Liver (tissue), 9 donors: Measurements from ENCODE around the gene AKR1C1. TPM values are rescaled to one million over a fixed set of nuclear protein-coding genes. Genes with fewer than 3 reads are reported as not detected.
"Not testable (repeated sequence)": the region's sequence is repeated elsewhere in the genome, so short reads cannot be mapped to it uniquely, and the experiment has no call there.

ENCODE experiments used
- DNase-seq: peaks from one replicate; pipeline ENCODE4 v3.0.0-alpha.2; 2017; ENCODE audit warnings: low spot score
- H3K27ac ChIP-seq, 2 donors: one replicate each; pipeline ENCODE4 v1.7.0; 2013; ENCODE audit warnings: inconsistent platforms in 2 of 2, low read length in 2 of 2, control low read depth in 1 of 2, low read depth in 1 of 2, mild to moderate bottlenecking in 1 of 2
- H3K27me3 ChIP-seq, 4 donors: one replicate each; pipeline versions ENCODE4 v1.6.1 to v1.7.0; 2013; ENCODE audit warnings: low read length in 3 of 4, inconsistent platforms in 1 of 4, mild to moderate bottlenecking in 1 of 4, moderate library complexity in 1 of 4; ENCODE audit not compliant: control insufficient read depth in 4 of 4, insufficient read depth in 4 of 4
- H3K36me3 ChIP-seq, 4 donors: one replicate each; pipeline versions ENCODE4 v1.6.1 to v1.7.0; 2013; ENCODE audit warnings: low read length in 3 of 4, mild to moderate bottlenecking in 3 of 4, low read depth in 1 of 4, moderate library complexity in 1 of 4; ENCODE audit not compliant: control insufficient read depth in 4 of 4, insufficient read depth in 3 of 4
- H3K4me1 ChIP-seq, 4 donors: one replicate each; pipeline versions ENCODE4 v1.6.1 to v1.7.0; 2013; ENCODE audit warnings: low read length in 3 of 4, mild to moderate bottlenecking in 3 of 4, moderate library complexity in 1 of 4; ENCODE audit not compliant: control insufficient read depth in 4 of 4, insufficient read depth in 4 of 4
- H3K4me3 ChIP-seq, 3 donors: one replicate each; pipeline versions ENCODE4 v1.6.1 to v1.7.0; 2013; ENCODE audit warnings: low read length in 3 of 3, control low read depth in 1 of 3, low read depth in 1 of 3, mild to moderate bottlenecking in 1 of 3
- H3K9ac ChIP-seq, 2 donors: one replicate each; pipeline ENCODE4 v1.7.0; 2013; ENCODE audit warnings: low read length in 2 of 2, mild to moderate bottlenecking in 2 of 2, moderate library complexity in 2 of 2, control low read depth in 1 of 2, low read depth in 1 of 2
- H3K9me3 ChIP-seq, 4 donors: one replicate each; pipeline versions ENCODE4 v1.6.1 to v1.7.0; 2013; ENCODE audit warnings: low read length in 3 of 4; ENCODE audit not compliant: control insufficient read depth in 4 of 4
- FOXA1 ChIP-seq: IDR thresholded peaks from 2 replicates; pipeline ENCODE4 v1.6.1; 2016; ENCODE audit warnings: antibody characterized with exemption
- HNF4A ChIP-seq, 2 donors: conservative IDR thresholded peaks; 2 replicates each; pipeline ENCODE4 v1.6.1; 2016; ENCODE audit warnings: antibody characterized with exemption in 2 of 2, mild to moderate bottlenecking in 2 of 2
- JUND ChIP-seq, 2 donors: IDR thresholded peaks; 2 replicates each; pipeline ENCODE4 v1.6.1; 2016; ENCODE audit warnings: antibody characterized with exemption in 2 of 2
- RAD21 ChIP-seq, 2 donors: IDR thresholded peaks; 2 replicates each; pipeline ENCODE4 v1.6.1; 2016; ENCODE audit warnings: antibody characterized with exemption in 2 of 2, mild to moderate bottlenecking in 2 of 2
- RXRA ChIP-seq, 2 donors: IDR thresholded peaks; 2 replicates each; pipeline ENCODE4 v1.6.1; 2017 to 2018; ENCODE audit warnings: antibody characterized with exemption in 2 of 2, mild to moderate bottlenecking in 1 of 2
- SP1 ChIP-seq: IDR thresholded peaks from 2 replicates; pipeline ENCODE4 v1.6.1; 2018; ENCODE audit warnings: antibody characterized with exemption, mild to moderate bottlenecking
- TAF1 ChIP-seq: conservative IDR thresholded peaks from 2 replicates; pipeline ENCODE4 v1.6.1; 2016; ENCODE audit warnings: antibody characterized with exemption, mild to moderate bottlenecking
- YY1 ChIP-seq: IDR thresholded peaks from 2 replicates; pipeline ENCODE4 v1.6.1; 2016; ENCODE audit warnings: antibody characterized with exemption, mild to moderate bottlenecking
- WGBS: extraction: QIAGEN DNeasy Blood & Tissue Kit; methylation state at CpG from one replicate; pipeline ENCODE4 v1.1.7; 2013; 5-methylcytosine and 5-hydroxymethylcytosine counted together
- polyA plus RNA-seq, 2 donors: library from polyadenylated mRNA; stranded (reverse) in 1 of 2; unstranded in 1 of 2; fragments of 200-250 nt in 1 of 2; fragments of >200 nt in 1 of 2; fragmentation: Nextera tagmentation in 1 of 2; extraction: Ambion mirVana in 1 of 2; gene quantifications; one replicate each; pipeline versions ENCODE4 v1.2.1 to v1.2.3, GENCODE V29; 2013 to 2015
- total RNA-seq, 2 donors: library from RNA; depleted of rRNA; stranded (reverse); fragments of >200 nt; gene quantifications; one replicate each; pipeline ENCODE4 v1.2.3, GENCODE V29; 2014
- TF ChIP-seq, protein P1 (sequence below): IDR thresholded peaks from 2 replicates; pipeline ENCODE4 v1.6.1; 2016; ENCODE audit warnings: antibody characterized with exemption
- TF ChIP-seq, protein P2 (sequence below): fragments of 150-350 bp; IDR thresholded peaks from 2 replicates; pipeline ENCODE4 v1.5.1; 2017; ENCODE audit warnings: improper control_type of control experiment, low read depth, low read length; ENCODE audit not compliant: missing input control
- TF ChIP-seq, protein P3 (sequence below): IDR thresholded peaks from 2 replicates; pipeline ENCODE4 v1.6.1; 2016; ENCODE audit warnings: antibody characterized with exemption
- TF ChIP-seq, protein P4 (sequence below): IDR thresholded peaks from 2 replicates; pipeline ENCODE4 v1.6.1; 2016; ENCODE audit warnings: antibody characterized with exemption
- donor health status: healthy.
- donor health status: healthy.
- donor health status: healthy.
- donor health status: healthy.
- donor health status: healthy.

Gene AKR1C1
- total and polyA plus RNA-seq, 4 donors, result 128 to 540 (median 145) TPM

DNA sequence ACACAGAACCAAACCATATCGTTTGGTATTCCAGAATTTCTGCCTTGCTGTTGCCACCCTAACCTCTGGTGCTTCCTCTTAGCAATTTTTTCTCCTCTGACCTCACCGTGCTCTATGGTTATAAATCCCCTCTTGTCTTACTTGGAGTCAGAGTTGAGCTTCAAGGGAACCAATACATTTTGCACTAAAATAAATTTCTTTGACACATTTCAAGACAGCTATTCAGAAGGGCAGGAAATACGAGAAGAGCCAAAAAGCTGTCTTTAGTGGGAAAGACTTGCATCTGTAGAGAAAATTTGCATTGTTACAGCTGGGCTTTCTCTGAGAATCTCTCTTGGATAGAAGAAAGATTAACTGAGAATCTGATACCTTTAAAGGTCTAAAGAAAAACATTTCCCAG is 54.9 kb downstream of the AKR1C1 start:
- Histone ChIP-seq H3K9me3 (no peaks in the 10 kb centered on the region), H3K36me3 (no peaks in the 10 kb centered on the region), H3K4me1 (peaks cover 0 to 7% (median 2%) of the 10 kb centered on the region in 4 donors), H3K9ac (no peak overlapping the region), H3K27me3 (no peaks in the 10 kb centered on the region), H3K27ac (no peak overlapping the region), H3K4me3 (no peak overlapping the region)
- DNase-seq, result no peak
- WGBS, result 79% methylated on average over 3 of the region's 3 CpGs
- TF ChIP-seq RAD21 (IDR thresholded peaks at IDR 0.05) (no peak), YY1 (no peak), TAF1 (no peak), JUND (IDR thresholded peaks at IDR 0.05) (no peak), RXRA (IDR thresholded peaks at IDR 0.05) (no peak), FOXA1 (no peak)
- TF ChIP-seq, protein P1, sequence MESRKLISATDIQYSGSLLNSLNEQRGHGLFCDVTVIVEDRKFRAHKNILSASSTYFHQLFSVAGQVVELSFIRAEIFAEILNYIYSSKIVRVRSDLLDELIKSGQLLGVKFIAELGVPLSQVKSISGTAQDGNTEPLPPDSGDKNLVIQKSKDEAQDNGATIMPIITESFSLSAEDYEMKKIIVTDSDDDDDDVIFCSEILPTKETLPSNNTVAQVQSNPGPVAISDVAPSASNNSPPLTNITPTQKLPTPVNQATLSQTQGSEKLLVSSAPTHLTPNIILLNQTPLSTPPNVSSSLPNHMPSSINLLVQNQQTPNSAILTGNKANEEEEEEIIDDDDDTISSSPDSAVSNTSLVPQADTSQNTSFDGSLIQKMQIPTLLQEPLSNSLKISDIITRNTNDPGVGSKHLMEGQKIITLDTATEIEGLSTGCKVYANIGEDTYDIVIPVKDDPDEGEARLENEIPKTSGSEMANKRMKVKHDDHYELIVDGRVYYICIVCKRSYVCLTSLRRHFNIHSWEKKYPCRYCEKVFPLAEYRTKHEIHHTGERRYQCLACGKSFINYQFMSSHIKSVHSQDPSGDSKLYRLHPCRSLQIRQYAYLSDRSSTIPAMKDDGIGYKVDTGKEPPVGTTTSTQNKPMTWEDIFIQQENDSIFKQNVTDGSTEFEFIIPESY, result no peak
- TF ChIP-seq, protein P2, sequence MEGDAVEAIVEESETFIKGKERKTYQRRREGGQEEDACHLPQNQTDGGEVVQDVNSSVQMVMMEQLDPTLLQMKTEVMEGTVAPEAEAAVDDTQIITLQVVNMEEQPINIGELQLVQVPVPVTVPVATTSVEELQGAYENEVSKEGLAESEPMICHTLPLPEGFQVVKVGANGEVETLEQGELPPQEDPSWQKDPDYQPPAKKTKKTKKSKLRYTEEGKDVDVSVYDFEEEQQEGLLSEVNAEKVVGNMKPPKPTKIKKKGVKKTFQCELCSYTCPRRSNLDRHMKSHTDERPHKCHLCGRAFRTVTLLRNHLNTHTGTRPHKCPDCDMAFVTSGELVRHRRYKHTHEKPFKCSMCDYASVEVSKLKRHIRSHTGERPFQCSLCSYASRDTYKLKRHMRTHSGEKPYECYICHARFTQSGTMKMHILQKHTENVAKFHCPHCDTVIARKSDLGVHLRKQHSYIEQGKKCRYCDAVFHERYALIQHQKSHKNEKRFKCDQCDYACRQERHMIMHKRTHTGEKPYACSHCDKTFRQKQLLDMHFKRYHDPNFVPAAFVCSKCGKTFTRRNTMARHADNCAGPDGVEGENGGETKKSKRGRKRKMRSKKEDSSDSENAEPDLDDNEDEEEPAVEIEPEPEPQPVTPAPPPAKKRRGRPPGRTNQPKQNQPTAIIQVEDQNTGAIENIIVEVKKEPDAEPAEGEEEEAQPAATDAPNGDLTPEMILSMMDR, result no peak
- TF ChIP-seq, protein P3, sequence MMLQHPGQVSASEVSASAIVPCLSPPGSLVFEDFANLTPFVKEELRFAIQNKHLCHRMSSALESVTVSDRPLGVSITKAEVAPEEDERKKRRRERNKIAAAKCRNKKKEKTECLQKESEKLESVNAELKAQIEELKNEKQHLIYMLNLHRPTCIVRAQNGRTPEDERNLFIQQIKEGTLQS, result no peak

DNA sequence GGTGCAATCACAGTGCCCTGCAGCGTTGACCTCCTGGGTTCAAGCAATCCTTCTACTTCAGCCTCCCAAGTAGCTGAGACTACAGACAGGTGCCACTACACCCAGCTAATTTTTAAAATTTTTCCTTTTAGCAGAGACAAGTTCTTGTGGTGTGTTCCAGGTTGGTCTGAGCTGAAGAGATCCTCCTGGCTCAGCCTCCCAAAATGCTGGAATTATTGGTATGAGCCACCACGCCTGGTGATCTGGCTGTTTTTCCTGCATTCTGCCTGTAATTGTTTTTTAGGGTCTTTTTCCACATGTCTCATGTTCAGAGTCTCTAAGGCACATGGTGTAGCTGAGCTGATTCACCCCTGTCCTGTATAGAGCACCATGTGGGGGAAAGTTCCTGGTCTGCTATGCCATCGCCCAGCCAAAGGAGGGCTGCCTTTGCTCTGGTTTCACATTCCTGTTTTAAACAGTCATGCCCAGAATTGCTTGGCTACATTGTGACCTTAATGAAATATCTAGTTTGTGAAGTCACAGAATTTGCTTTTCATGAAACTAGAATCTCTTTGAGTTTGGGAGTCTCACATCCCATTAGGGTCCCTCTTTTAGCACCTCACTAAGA is 55.6 kb downstream of the AKR1C1 start:
- peak overlapping the region; percentile 60 to 68 for H3K27ac ChIP-seq

More for the DNA sequence above, 55.6 kb downstream of the AKR1C1 start:
- not testable (repeated sequence) for H3K36me3 ChIP-seq, H3K27me3 ChIP-seq, H3K4me3 ChIP-seq, H3K9me3 ChIP-seq, H3K4me1 ChIP-seq, DNase-seq
- WGBS, result 51% methylated on average over 3 of the region's 3 CpGs
- H3K9ac ChIP-seq, result peak overlapping the region in 1 of 2 donors; percentile 29
- peak; percentile 58 for TF ChIP-seq YY1
- TF ChIP-seq, protein P2, result peak; percentile 35
- peak; percentile 75 to 82 for TF ChIP-seq RAD21 (IDR thresholded peaks at IDR 0.05)
- peak; percentile 43 to 75 for TF ChIP-seq RXRA (IDR thresholded peaks at IDR 0.05)
- TF ChIP-seq, protein P1, result peak; percentile 17
- TF ChIP-seq, protein P4, sequence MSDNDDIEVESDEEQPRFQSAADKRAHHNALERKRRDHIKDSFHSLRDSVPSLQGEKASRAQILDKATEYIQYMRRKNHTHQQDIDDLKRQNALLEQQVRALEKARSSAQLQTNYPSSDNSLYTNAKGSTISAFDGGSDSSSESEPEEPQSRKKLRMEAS, result peak; percentile 31
- TF ChIP-seq SP1, result peak; percentile 72
- peak in 1 of 2 donors; percentile 17 for TF ChIP-seq HNF4A (conservative IDR thresholded peaks at IDR 0.05)
